ENCODE results near the gene THAP4.

THAP4 gene

DNA sequence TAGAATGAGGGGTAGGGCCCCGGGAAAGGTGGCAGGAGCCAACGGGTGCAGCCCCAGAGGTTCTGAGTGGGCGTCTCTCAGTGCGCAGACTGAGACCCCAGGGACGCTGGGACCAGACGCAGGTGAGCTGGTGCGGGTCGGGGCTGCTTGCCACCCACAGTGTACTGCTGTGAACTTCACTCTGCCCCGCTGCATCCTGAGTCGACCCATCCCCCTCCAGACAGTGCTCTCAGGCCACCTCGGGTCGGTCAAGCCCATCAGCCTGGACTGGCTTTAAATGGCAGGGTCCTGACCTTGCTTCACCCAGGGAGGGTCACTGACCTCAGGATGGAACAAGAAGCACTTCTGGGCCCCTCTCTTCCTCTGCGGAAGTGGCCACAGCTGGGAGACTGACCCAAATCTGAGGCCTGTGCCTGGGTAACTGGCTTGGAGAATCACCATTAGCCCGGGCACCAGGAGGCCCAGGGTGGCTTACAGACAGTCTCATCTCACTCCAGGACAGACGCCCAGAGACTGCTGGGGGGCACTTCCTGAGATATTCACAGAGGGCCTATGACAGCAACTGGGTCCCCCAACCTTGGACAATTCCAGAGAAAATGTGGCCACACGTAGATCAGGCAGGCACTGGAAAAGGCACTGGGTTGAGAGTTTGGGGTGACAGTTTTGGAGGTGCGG lies 102.1 kb downstream of the THAP4 start:
- H3K27ac ChIP-seq: no peak overlapping the region
- no peak for TF ChIP-seq ZFX (IDR thresholded peaks at IDR 0.05)
- TF ChIP-seq, protein P1, sequence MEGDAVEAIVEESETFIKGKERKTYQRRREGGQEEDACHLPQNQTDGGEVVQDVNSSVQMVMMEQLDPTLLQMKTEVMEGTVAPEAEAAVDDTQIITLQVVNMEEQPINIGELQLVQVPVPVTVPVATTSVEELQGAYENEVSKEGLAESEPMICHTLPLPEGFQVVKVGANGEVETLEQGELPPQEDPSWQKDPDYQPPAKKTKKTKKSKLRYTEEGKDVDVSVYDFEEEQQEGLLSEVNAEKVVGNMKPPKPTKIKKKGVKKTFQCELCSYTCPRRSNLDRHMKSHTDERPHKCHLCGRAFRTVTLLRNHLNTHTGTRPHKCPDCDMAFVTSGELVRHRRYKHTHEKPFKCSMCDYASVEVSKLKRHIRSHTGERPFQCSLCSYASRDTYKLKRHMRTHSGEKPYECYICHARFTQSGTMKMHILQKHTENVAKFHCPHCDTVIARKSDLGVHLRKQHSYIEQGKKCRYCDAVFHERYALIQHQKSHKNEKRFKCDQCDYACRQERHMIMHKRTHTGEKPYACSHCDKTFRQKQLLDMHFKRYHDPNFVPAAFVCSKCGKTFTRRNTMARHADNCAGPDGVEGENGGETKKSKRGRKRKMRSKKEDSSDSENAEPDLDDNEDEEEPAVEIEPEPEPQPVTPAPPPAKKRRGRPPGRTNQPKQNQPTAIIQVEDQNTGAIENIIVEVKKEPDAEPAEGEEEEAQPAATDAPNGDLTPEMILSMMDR (conservative IDR thresholded peaks at IDR 0.05): no peak
